ENCODE measurements around the gene C4orf50. TPM values are rescaled to one million over a fixed set of nuclear protein-coding genes. Genes with fewer than 3 reads are reported as not detected.

C4orf50 gene
- total and polyA plus RNA-seq, 2 of the 13 experiments (the other 11 are each of a cell fraction or from before 2014, with no cell fraction given), result not detected

GRCh38 chr4:5852523-5853202 is 165.6 kb downstream of the C4orf50 start (continued):
- TF ChIP-seq ZNF879 (CRISPR knock-in tag; IDR thresholded peaks at IDR 0.05) (no peak), HHEX (CRISPR knock-in tag; IDR thresholded peaks at IDR 0.05) (no peak), ZNF512 (CRISPR knock-in tag; IDR thresholded peaks at IDR 0.05) (no peak), ZSCAN22 (CRISPR knock-in tag; IDR thresholded peaks at IDR 0.05) (no peak), ZNF274 (CRISPR knock-in tag; IDR thresholded peaks at IDR 0.05) (no peak), JUN (CRISPR knock-in tag; IDR thresholded peaks at IDR 0.05) (no peak), ISL2 (CRISPR knock-in tag; IDR thresholded peaks at IDR 0.05) (no peak), MED1 (CRISPR knock-in tag; IDR thresholded peaks at IDR 0.05) (no peak)

GRCh38 chr4:5851637-5852301 is 166.5 kb downstream of the C4orf50 start:
- CTCF ChIA-PET (ENCODE audit: low intra/inter-chr PET ratio, low total read pairs), result no interaction called here
- no peaks in the 10 kb centered on the region for H3K79me2 ChIP-seq (ENCODE audit: insufficient read depth, low read length)
- POLR2A ChIA-PET, result no interaction called here
- no peak overlapping the region for H3K9ac ChIP-seq (ENCODE audit: insufficient read depth, low read depth, low read length)
- H2AFZ ChIP-seq (ENCODE audit: low read length), result no peak overlapping the region
- H3K36me3 ChIP-seq (replicated peaks in 1 of 2; ENCODE audit: control insufficient read depth in 1 of 2, insufficient read depth in 2 of 2, low read length in 2 of 2), result no peaks in the 10 kb centered on the region
- intact Hi-C loops (cut with micrococcal nuclease; ENCODE audit: unreplicated experiment), result no loop called here
- BruUV-seq (replicated peaks), result no TSS peak
- H3K4me1 ChIP-seq (ENCODE audit: insufficient read depth, low read length), result no peaks in the 10 kb centered on the region
- no peak for ATAC-seq
- 5% methylated on average over 4 of the region's 4 CpGs for WGBS (ENCODE audit: low lambda C conversion rate)
- in situ Hi-C loops (cut with HindIII; ENCODE audit: extremely low pct_ligation_motif_present, low pct_unique_long_range_greater_than_20kb), result no loop called here
- H3K27ac ChIP-seq (ENCODE audit: extremely low read length, insufficient read depth, low read length), result no peak overlapping the region
- no peak overlapping the region for H3K4me2 ChIP-seq (ENCODE audit: low read depth, low read length)
- TF ChIP-seq JARID2 (CRISPR knock-in tag; IDR thresholded peaks at IDR 0.05; ENCODE audit: insufficient replicate concordance), result no peak
- no peak for TF ChIP-seq MXD4 (CRISPR knock-in tag; IDR thresholded peaks at IDR 0.05)
- TF ChIP-seq ZNF598 (CRISPR knock-in tag; IDR thresholded peaks at IDR 0.05; ENCODE audit: borderline replicate concordance), result no peak
- no peak for TF ChIP-seq ZBTB37 (CRISPR knock-in tag; IDR thresholded peaks at IDR 0.05)
- TF ChIP-seq ZNF263 (CRISPR knock-in tag; IDR thresholded peaks at IDR 0.05), result no peak
- TF ChIP-seq ZSCAN31 (CRISPR knock-in tag; IDR thresholded peaks at IDR 0.05; ENCODE audit: low read depth), result no peak
- TF ChIP-seq ZNF749 (CRISPR knock-in tag; IDR thresholded peaks at IDR 0.05; ENCODE audit: borderline replicate concordance), result no peak
- no peak for TF ChIP-seq NAIF1 (CRISPR knock-in tag; IDR thresholded peaks at IDR 0.05; ENCODE audit: borderline replicate concordance)
- TF ChIP-seq HOXA5 (CRISPR knock-in tag; IDR thresholded peaks at IDR 0.05), result no peak
- no peak for TF ChIP-seq HIVEP1 (CRISPR knock-in tag; IDR thresholded peaks at IDR 0.05)
- H3K9me3 ChIP-seq (ENCODE audit: low read length), result no peaks in the 10 kb centered on the region
- peaks cover 0 to 5% of the 10 kb centered on the region in 2 experiments; a peak in 2 of 5 replicates for H3K27me3 ChIP-seq (ENCODE audit: control insufficient read depth in 1 of 2, insufficient read depth in 2 of 2, low read length in 2 of 2)
- H4K20me1 ChIP-seq (ENCODE audit: insufficient read depth, low read length), result no peaks in the 10 kb centered on the region
- no peak overlapping the region for H3K4me3 ChIP-seq (replicated peaks in 1 of 3; ENCODE audit: insufficient read depth in 1 of 3, low read depth in 2 of 3, low read length in 3 of 3)
- DNase-seq (ENCODE audit: low spot score), result no peak
- FAIRE-seq, result no peak

All from HepG2 (cell line).